ENCODE data around the gene PHLPP1.

GRCh38 chr18:62749389-62749788 is 34.0 kb downstream of the PHLPP1 start:
- TF ChIP-seq, protein P1, sequence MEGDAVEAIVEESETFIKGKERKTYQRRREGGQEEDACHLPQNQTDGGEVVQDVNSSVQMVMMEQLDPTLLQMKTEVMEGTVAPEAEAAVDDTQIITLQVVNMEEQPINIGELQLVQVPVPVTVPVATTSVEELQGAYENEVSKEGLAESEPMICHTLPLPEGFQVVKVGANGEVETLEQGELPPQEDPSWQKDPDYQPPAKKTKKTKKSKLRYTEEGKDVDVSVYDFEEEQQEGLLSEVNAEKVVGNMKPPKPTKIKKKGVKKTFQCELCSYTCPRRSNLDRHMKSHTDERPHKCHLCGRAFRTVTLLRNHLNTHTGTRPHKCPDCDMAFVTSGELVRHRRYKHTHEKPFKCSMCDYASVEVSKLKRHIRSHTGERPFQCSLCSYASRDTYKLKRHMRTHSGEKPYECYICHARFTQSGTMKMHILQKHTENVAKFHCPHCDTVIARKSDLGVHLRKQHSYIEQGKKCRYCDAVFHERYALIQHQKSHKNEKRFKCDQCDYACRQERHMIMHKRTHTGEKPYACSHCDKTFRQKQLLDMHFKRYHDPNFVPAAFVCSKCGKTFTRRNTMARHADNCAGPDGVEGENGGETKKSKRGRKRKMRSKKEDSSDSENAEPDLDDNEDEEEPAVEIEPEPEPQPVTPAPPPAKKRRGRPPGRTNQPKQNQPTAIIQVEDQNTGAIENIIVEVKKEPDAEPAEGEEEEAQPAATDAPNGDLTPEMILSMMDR (conservative IDR thresholded peaks at IDR 0.05; ENCODE audit: low read length): no peak
- TF ChIP-seq EZH2phosphoT487 (IDR thresholded peaks at IDR 0.05; ENCODE audit: borderline replicate concordance, low read depth, low read length): no peak

Measured in OCI-LY7 (cell line).